Measurements from ENCODE around the gene TBC1D2. TPM values are rescaled to one million over a fixed set of nuclear protein-coding genes. Genes with fewer than 3 reads are reported as not detected.

Gene TBC1D2
- total and polyA plus RNA-seq, 2 donors: 2.5 to 21.2 TPM

- Histone ChIP-seq H3K4me1 (ENCODE audit: control insufficient read depth in 2 of 2, insufficient read depth in 2 of 2, low read length in 2 of 2) (no peaks in the 10 kb centered on the region), H3K4me3 (ENCODE audit: low read length in 2 of 2) (no peak overlapping the region), H3K27me3 (ENCODE audit: control insufficient read depth in 2 of 2, insufficient read depth in 1 of 2, low read length in 1 of 2) (no peaks in the 10 kb centered on the region), H3K9me3 (ENCODE audit: control insufficient read depth in 2 of 2, insufficient read depth in 1 of 2, low read length in 1 of 2) (no peaks in the 10 kb centered on the region), H3K36me3 (ENCODE audit: control insufficient read depth in 2 of 2, insufficient read depth in 2 of 2, low read length in 1 of 2) (peaks cover 4 to 17% of the 10 kb centered on the region in 2 donors), H3K27ac (ENCODE audit: low read depth in 1 of 2, low read length in 1 of 2) (no peak overlapping the region)
- 93% methylated on average over 10 of the region's 10 CpGs for WGBS
- DNase-seq (ENCODE audit: low read depth in 6 of 9, low spot score in 9 of 9): no peak
Measured at GRCh38 chr9:98228392-98229089, 26.9 kb downstream of the TBC1D2 start.

- WGBS: 96% methylated on average over 7 of the region's 7 CpGs
- DNase-seq (ENCODE audit: low read depth in 6 of 9, low spot score in 9 of 9): no peak
- H3K4me3 ChIP-seq (ENCODE audit: low read length in 2 of 2): no peak overlapping the region
- H3K4me1 ChIP-seq (ENCODE audit: control insufficient read depth in 2 of 2, insufficient read depth in 2 of 2, low read length in 2 of 2): peaks cover 0 to 3% of the 10 kb centered on the region in 2 donors
- no peak overlapping the region for H3K27ac ChIP-seq (ENCODE audit: low read depth in 1 of 2, low read length in 1 of 2)
- H3K9me3 ChIP-seq (ENCODE audit: control insufficient read depth in 2 of 2, insufficient read depth in 1 of 2, low read length in 1 of 2): no peaks in the 10 kb centered on the region
- peaks cover 4 to 11% of the 10 kb centered on the region in 2 donors for H3K36me3 ChIP-seq (ENCODE audit: control insufficient read depth in 2 of 2, insufficient read depth in 2 of 2, low read length in 1 of 2)
- H3K27me3 ChIP-seq (ENCODE audit: control insufficient read depth in 2 of 2, insufficient read depth in 1 of 2, low read length in 1 of 2): no peaks in the 10 kb centered on the region
Measured at GRCh38 chr9:98227883-98228282, 27.6 kb downstream of the TBC1D2 start.

- H3K4me3 ChIP-seq (ENCODE audit: low read length in 2 of 2): no peak overlapping the region
- H3K27me3 ChIP-seq (ENCODE audit: control insufficient read depth in 2 of 2, insufficient read depth in 1 of 2, low read length in 1 of 2): no peaks in the 10 kb centered on the region
- 94% methylated on average over 4 of the region's 4 CpGs for WGBS
- DNase-seq (ENCODE audit: low read depth in 6 of 9, low spot score in 9 of 9): no peak
- peaks cover 4 to 11% of the 10 kb centered on the region in 2 donors for H3K36me3 ChIP-seq (ENCODE audit: control insufficient read depth in 2 of 2, insufficient read depth in 2 of 2, low read length in 1 of 2)
- H3K4me1 ChIP-seq (ENCODE audit: control insufficient read depth in 2 of 2, insufficient read depth in 2 of 2, low read length in 2 of 2): peaks cover 0 to 4% of the 10 kb centered on the region in 2 donors
- H3K9me3 ChIP-seq (ENCODE audit: control insufficient read depth in 2 of 2, insufficient read depth in 1 of 2, low read length in 1 of 2): no peaks in the 10 kb centered on the region
- no peak overlapping the region for H3K27ac ChIP-seq (ENCODE audit: low read depth in 1 of 2, low read length in 1 of 2)
Measured at GRCh38 chr9:98226957-98227356, 28.5 kb downstream of the TBC1D2 start.

- Histone ChIP-seq H3K4me1 (ENCODE audit: control insufficient read depth in 2 of 2, insufficient read depth in 2 of 2, low read length in 2 of 2) (peaks cover 0 to 4% of the 10 kb centered on the region in 2 donors), H3K27ac (ENCODE audit: low read depth in 1 of 2, low read length in 1 of 2) (peak overlapping the region in 1 of 2 donors; percentile 13), H3K36me3 (ENCODE audit: control insufficient read depth in 2 of 2, insufficient read depth in 2 of 2, low read length in 1 of 2) (peaks cover 4 to 11% of the 10 kb centered on the region in 2 donors), H3K9me3 (ENCODE audit: control insufficient read depth in 2 of 2, insufficient read depth in 1 of 2, low read length in 1 of 2) (no peaks in the 10 kb centered on the region), H3K4me3 (ENCODE audit: low read length in 2 of 2) (no peak overlapping the region), H3K27me3 (ENCODE audit: control insufficient read depth in 2 of 2, insufficient read depth in 1 of 2, low read length in 1 of 2) (no peaks in the 10 kb centered on the region)
- no peak for DNase-seq (ENCODE audit: low read depth in 6 of 9, low spot score in 9 of 9)
- 76% methylated on average over 1 of the region's 1 CpG for WGBS
Measured at GRCh38 chr9:98226516-98226915, 28.9 kb downstream of the TBC1D2 start.

DNA sequence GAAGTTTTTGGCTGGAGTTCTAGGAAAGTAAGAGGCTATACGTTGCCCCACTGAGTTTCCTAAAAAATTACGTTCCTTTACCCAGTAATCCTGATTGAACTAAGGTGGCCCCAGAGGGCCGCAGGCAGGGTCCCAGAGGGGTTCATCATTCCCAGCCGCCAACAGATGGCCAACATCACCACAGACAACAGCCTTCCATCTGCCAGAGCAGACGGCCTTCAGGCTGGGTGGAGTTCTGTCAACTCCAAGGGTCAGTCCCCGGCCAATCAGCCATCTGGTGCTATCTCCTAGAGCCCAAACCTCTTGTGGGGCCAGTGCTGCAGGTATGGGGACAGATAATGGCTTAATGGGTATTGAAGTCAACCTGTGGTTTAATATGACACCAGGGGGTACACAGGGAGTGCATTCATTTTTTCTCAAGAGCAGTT, 30.4 kb downstream of the TBC1D2 start:
- H3K27ac ChIP-seq (ENCODE audit: low read depth in 1 of 2, low read length in 1 of 2): no peak overlapping the region
- no peak overlapping the region for H3K4me3 ChIP-seq (ENCODE audit: low read length in 2 of 2)
- no peaks in the 10 kb centered on the region for H3K27me3 ChIP-seq (ENCODE audit: control insufficient read depth in 2 of 2, insufficient read depth in 1 of 2, low read length in 1 of 2)
- peaks cover 4 to 12% of the 10 kb centered on the region in 2 donors for H3K36me3 ChIP-seq (ENCODE audit: control insufficient read depth in 2 of 2, insufficient read depth in 2 of 2, low read length in 1 of 2)
- no peaks in the 10 kb centered on the region for H3K9me3 ChIP-seq (ENCODE audit: control insufficient read depth in 2 of 2, insufficient read depth in 1 of 2, low read length in 1 of 2)
- 97% methylated on average over 6 of the region's 6 CpGs for WGBS
- H3K4me1 ChIP-seq (ENCODE audit: control insufficient read depth in 2 of 2, insufficient read depth in 2 of 2, low read length in 2 of 2): peaks cover 0 to 4% of the 10 kb centered on the region in 2 donors
- DNase-seq (ENCODE audit: low read depth in 6 of 9, low spot score in 9 of 9): no peak

DNA sequence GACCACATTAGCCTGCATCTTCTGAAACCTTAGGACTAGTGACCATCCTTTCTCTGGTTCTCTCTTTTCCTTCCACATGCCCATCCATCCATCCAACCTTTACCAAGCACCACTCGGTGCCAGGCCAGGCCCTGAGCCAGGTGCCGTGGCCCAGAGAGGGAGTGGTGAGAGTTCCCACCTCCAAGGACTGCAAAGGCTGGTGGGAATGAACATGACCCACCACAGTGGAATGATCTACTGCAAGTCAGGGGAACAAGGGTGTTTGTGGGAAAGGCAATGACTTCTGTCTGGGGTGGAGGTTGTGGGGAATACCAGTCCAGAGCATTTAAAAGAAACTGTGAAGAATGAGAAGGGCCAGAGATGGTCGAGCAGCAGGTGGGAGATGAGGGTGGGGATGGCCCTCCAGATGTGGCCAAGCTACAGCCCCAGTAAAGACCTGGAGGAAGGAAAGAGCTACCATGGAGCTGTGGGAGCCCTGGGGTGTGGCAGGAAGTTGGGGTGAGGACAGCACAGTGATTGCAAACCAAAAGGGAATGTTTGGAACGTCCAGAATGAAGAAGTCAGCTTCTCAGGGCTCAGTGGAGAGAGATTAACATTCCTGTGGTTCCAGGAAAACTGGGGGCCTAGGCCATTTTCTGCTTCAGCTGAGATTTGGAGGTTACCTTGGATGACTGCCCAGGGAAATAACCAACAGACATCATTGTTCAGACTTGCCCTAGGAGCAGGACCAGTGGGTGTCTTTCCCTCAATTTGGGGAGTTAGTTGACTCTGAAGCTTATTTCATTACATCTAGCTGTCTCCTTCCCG, 32.4 kb downstream of the TBC1D2 start:
- Histone ChIP-seq H3K36me3 (ENCODE audit: control insufficient read depth in 2 of 2, insufficient read depth in 2 of 2, low read length in 1 of 2) (peaks cover 0 to 4% of the 10 kb centered on the region in 2 donors), H3K27me3 (ENCODE audit: control insufficient read depth in 2 of 2, insufficient read depth in 1 of 2, low read length in 1 of 2) (no peaks in the 10 kb centered on the region), H3K4me1 (ENCODE audit: control insufficient read depth in 2 of 2, insufficient read depth in 2 of 2, low read length in 2 of 2) (peaks cover 0 to 8% of the 10 kb centered on the region in 2 donors), H3K27ac (ENCODE audit: low read depth in 1 of 2, low read length in 1 of 2) (peak overlapping the region; percentile 58 to 61), H3K4me3 (ENCODE audit: low read length in 2 of 2) (no peak overlapping the region), H3K9me3 (ENCODE audit: control insufficient read depth in 2 of 2, insufficient read depth in 1 of 2, low read length in 1 of 2) (no peaks in the 10 kb centered on the region)
- 80% methylated on average over 5 of the region's 5 CpGs for WGBS
- no peak for DNase-seq (ENCODE audit: low read depth in 6 of 9, low spot score in 9 of 9)

DNA sequence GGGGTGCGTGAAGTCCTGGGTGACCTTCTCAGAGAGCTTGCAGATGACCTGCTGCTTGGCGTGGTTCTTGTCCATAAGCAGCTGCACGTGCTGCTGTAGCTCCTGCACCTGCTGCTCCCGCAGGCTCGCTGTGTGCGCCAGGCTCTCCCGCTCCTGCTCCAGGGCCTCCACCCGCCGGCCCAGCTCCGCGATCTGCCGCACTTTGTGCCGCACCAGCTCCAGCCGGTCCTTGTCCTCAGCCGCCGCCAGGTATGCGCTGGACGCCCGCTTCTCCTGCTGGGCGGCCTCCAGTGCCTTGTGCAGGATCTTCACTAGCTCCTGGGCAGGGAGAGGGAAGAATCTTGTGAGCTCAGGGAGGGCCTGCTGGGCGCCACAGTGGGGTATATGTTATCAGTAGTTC, 34.5 kb downstream of the TBC1D2 start:
- no peak for DNase-seq (ENCODE audit: low read depth in 6 of 9, low spot score in 9 of 9)
- H3K27ac ChIP-seq (ENCODE audit: low read depth in 1 of 2, low read length in 1 of 2): no peak overlapping the region
- H3K36me3 ChIP-seq (ENCODE audit: control insufficient read depth in 2 of 2, insufficient read depth in 2 of 2, low read length in 1 of 2): peaks cover 0 to 4% of the 10 kb centered on the region in 2 donors
- H3K9me3 ChIP-seq (ENCODE audit: control insufficient read depth in 2 of 2, insufficient read depth in 1 of 2, low read length in 1 of 2): no peaks in the 10 kb centered on the region
- H3K4me3 ChIP-seq (ENCODE audit: low read length in 2 of 2): no peak overlapping the region
- 99% methylated on average over 21 of the region's 21 CpGs for WGBS
- H3K27me3 ChIP-seq (ENCODE audit: control insufficient read depth in 2 of 2, insufficient read depth in 1 of 2, low read length in 1 of 2): no peaks in the 10 kb centered on the region
- H3K4me1 ChIP-seq (ENCODE audit: control insufficient read depth in 2 of 2, insufficient read depth in 2 of 2, low read length in 2 of 2): peaks cover 0 to 8% of the 10 kb centered on the region in 2 donors

- 97% methylated on average over 11 of the region's 11 CpGs for WGBS
- peaks cover 0 to 4% of the 10 kb centered on the region in 2 donors for H3K36me3 ChIP-seq (ENCODE audit: control insufficient read depth in 2 of 2, insufficient read depth in 2 of 2, low read length in 1 of 2)
Measured at GRCh38 chr9:98219794-98220370, 35.6 kb downstream of the TBC1D2 start.

DNA sequence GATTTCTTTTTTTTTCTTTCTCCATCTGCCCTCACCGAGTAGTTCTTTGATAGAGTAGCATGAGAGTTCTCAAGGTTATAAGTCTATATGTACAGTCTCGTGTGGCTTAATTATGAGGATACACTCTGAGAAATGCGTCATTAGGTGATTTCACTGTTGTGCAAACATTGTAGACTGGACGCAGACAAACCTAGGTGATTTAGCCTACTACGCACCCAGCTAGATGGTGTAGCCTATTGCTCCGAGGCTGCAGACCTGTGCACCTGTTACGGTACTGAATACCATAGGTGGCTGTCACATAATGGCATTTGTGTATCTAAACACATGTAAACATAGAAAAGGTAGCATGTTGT, 36.1 kb downstream of the TBC1D2 start:
- DNase-seq (ENCODE audit: low read depth in 6 of 9, low spot score in 9 of 9): no peak
- 96% methylated on average over 7 of the region's 7 CpGs for WGBS
- Histone ChIP-seq H3K4me3 (ENCODE audit: low read length in 2 of 2) (no peak overlapping the region), H3K27me3 (ENCODE audit: control insufficient read depth in 2 of 2, insufficient read depth in 1 of 2, low read length in 1 of 2) (no peaks in the 10 kb centered on the region), H3K9me3 (ENCODE audit: control insufficient read depth in 2 of 2, insufficient read depth in 1 of 2, low read length in 1 of 2) (no peaks in the 10 kb centered on the region), H3K4me1 (ENCODE audit: control insufficient read depth in 2 of 2, insufficient read depth in 2 of 2, low read length in 2 of 2) (peaks cover 0 to 8% of the 10 kb centered on the region in 2 donors), H3K27ac (ENCODE audit: low read depth in 1 of 2, low read length in 1 of 2) (peak overlapping the region in 1 of 2 donors; percentile 7), H3K36me3 (ENCODE audit: control insufficient read depth in 2 of 2, insufficient read depth in 2 of 2, low read length in 1 of 2) (peaks cover 0 to 4% of the 10 kb centered on the region in 2 donors)

More at GRCh38 chr9:98219794-98220370, 35.6 kb downstream of the TBC1D2 start:
- H3K4me3 ChIP-seq (ENCODE audit: low read length in 2 of 2): no peak overlapping the region
- no peak overlapping the region for H3K27ac ChIP-seq (ENCODE audit: low read depth in 1 of 2, low read length in 1 of 2)
- H3K4me1 ChIP-seq (ENCODE audit: control insufficient read depth in 2 of 2, insufficient read depth in 2 of 2, low read length in 2 of 2): peaks cover 0 to 8% of the 10 kb centered on the region in 2 donors
- no peaks in the 10 kb centered on the region for H3K27me3 ChIP-seq (ENCODE audit: control insufficient read depth in 2 of 2, insufficient read depth in 1 of 2, low read length in 1 of 2)
- H3K9me3 ChIP-seq (ENCODE audit: control insufficient read depth in 2 of 2, insufficient read depth in 1 of 2, low read length in 1 of 2): no peaks in the 10 kb centered on the region
- no peak for DNase-seq (ENCODE audit: low read depth in 6 of 9, low spot score in 9 of 9)
